Activated CD4-positive, alpha-beta memory T cell treated with anti-CD3 and anti-CD28 coated beads, Interleukin-2, amount 10 ng/mL, durations not matched to agents 7 days and 5 days (primary cell): ENCODE measurements around the gene CD70. TPM values are rescaled to one million over a fixed set of nuclear protein-coding genes. Genes with fewer than 3 reads are reported as not detected.
A peak's percentile ranks its signal among the peaks of the same experiment; 100 is the strongest.
"Not testable (repeated sequence)": the region's sequence is repeated elsewhere in the genome, so short reads cannot be mapped to it uniquely, and the experiment has no call there.

Experiments used
- CTCF ChIA-PET: fragments of 350-600 bp; sonication (Branson Sonifier 250); formaldehyde crosslinking; loops from one replicate; lab custom pipeline; 2021; ENCODE audit warnings: antibody characterized with exemption, inconsistent platforms; lab: Charles Lee
- POLR2A ChIA-PET: fragments of 350-600 bp; sonication (Branson Sonifier 250); formaldehyde crosslinking; loops from one replicate; lab custom pipeline; 2021; ENCODE audit warnings: antibody characterized with exemption; lab: Charles Lee
- DNase-seq: peaks from one replicate; pipeline ENCODE4 v3.0.0-alpha.2; 2020
- H3K27ac Mint-ChIP-seq: one replicate; pipeline ENCODE4 v1.8.0; 2021; ENCODE audit warnings: mild to moderate bottlenecking, mixed read lengths
- H3K27me3 Mint-ChIP-seq: one replicate; pipeline ENCODE4 v1.8.0; 2021; ENCODE audit warnings: mixed read lengths
- H3K36me3 Mint-ChIP-seq: one replicate; pipeline ENCODE4 v1.8.0; 2021; ENCODE audit warnings: low read depth, mixed read lengths
- H3K4me1 Mint-ChIP-seq: one replicate; pipeline ENCODE4 v1.8.0; 2021; ENCODE audit warnings: mixed read lengths
- H3K4me3 Mint-ChIP-seq: one replicate; pipeline ENCODE4 v1.8.0; 2021; ENCODE audit warnings: mild to moderate bottlenecking, mixed read lengths
- H3K9me3 Mint-ChIP-seq: one replicate; pipeline ENCODE4 v1.8.0; 2021; ENCODE audit warnings: mixed read lengths
- total RNA-seq, 2 experiments: library from RNA; stranded (reverse); gene quantifications; one replicate each; pipeline ENCODE4 v1.2.3, GENCODE V29; 2021

CD70 gene
- total RNA-seq, 2 experiments from 2014 or later = 64.1 to 64.4 TPM

GRCh38 chr19:6579450-6580178 is 11.3 kb downstream of the CD70 start:
- H3K36me3 Mint-ChIP-seq = peaks cover 15% of the 10 kb centered on the region
- H3K4me3 Mint-ChIP-seq = no peak overlapping the region
- ChIA-PET CTCF (no interaction called here), POLR2A (no interaction called here)
- H3K27ac Mint-ChIP-seq = no peak overlapping the region
- H3K27me3 Mint-ChIP-seq = no peaks in the 10 kb centered on the region
- peaks cover 17% of the 10 kb centered on the region for H3K4me1 Mint-ChIP-seq
- DNase-seq = no peak
- H3K9me3 Mint-ChIP-seq = no peaks in the 10 kb centered on the region

DNA sequence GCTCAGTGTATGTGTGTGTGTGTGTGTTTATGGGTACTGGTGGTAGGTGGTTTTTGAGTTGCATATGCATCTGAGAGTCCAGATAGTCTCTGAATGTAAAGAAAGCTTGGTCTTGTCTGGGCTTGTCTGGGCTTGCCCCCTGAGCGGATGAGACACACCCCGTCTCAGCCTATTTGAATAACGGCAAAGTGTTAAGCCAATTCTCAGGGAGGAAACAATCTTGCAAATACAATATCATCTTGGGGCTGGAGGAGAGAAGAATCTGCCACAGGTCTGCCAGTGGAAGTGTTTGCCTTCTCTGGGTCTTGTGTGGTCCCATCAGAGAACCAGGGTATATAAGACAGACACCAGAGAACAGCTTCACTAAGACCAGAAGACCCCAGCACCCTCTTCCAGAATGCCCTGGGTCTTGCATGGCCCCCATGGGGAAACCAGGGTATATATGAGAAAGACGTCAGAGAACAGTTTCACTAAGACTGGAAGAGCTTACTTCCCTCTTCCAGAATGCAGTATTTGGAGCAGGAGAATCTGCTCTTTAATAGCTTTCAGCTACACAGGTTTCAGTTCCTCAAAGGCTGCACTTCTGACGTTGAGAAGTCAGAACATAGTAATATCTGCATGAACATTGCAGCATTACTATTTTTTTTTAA is 13.3 kb downstream of the CD70 start:
- DNase-seq = peak; percentile 46
- Mint-ChIP-seq H3K9me3 (no peaks in the 10 kb centered on the region), H3K27ac (no peak overlapping the region), H3K36me3 (peaks cover 9% of the 10 kb centered on the region), H3K27me3 (no peaks in the 10 kb centered on the region), H3K4me1 (peaks cover 16% of the 10 kb centered on the region), H3K4me3 (no peak overlapping the region)
- ChIA-PET POLR2A (interaction anchor here (0.7 to 1.9 kb wide), 9 partner anchors 10 to 61 kb away, joined by 3 to 9 read pairs (median 3); no protein-coding TSS in a partner anchor), CTCF (interaction anchor here (0.6 to 1.4 kb wide), 3 partner anchors 10 to 1235 kb away, joined by 3 to 5 read pairs (median 5); no protein-coding TSS in a partner anchor)

GRCh38 chr19:6576869-6577475 is 14.0 kb downstream of the CD70 start:
- Mint-ChIP-seq H3K4me3 (no peak overlapping the region), H3K27ac (no peak overlapping the region), H3K9me3 (no peaks in the 10 kb centered on the region), H3K4me1 (peaks cover 16% of the 10 kb centered on the region), H3K27me3 (peaks cover 4% of the 10 kb centered on the region), H3K36me3 (peaks cover 6% of the 10 kb centered on the region)
- CTCF ChIA-PET = interaction anchor here (1.4 kb wide), 1 partner anchor 10 kb away, joined by 5 read pairs; no protein-coding TSS in a partner anchor
- no peak for DNase-seq
- POLR2A ChIA-PET = interaction anchor here (0.7 to 1.9 kb wide), 7 partner anchors 10 to 61 kb away, joined by 3 to 9 read pairs (median 3); no protein-coding TSS in a partner anchor

DNA sequence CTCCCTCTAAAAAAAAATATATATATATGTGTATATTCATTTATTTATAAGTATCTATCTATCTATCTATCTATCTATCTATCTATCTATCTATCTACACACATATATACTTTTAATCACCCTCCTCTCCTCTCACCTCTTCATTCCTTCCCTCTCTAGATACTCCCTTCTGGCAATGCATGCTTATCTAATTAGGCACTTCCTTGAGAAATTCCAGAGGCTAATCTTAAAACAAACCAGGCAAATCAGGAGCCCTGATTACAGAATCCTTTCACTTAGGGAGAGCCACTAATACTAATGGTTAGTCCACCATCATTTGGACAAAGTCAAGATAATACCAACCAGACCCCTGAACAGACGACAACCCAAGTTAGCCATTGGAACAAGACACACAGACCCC is 17.6 kb downstream of the CD70 start:
- peaks cover 21% of the 10 kb centered on the region for H3K27me3 Mint-ChIP-seq
- CTCF ChIA-PET = no interaction called here

DNA sequence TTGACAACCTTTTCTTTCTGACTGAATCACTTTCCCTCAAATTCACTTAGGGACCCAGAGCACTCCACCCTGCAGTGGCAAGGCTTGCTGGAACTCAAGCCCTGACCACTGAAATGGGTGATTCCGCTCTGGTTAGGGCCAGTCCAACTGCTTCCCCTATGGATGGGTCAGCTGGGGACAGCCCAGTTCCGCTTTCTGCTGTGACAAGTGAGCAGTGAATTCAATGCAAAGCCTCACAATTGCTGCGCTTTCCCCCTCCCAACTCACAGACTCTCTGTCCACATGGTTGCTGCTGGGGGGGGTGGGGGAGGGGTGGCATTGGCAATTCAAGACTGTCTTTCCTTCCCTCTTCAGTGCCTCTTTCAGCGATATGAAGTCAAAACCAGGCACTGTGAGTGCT is 18.7 kb downstream of the CD70 start:
- DNase-seq = no peak
- no peaks in the 10 kb centered on the region for H3K4me1 Mint-ChIP-seq
- peaks cover 27% of the 10 kb centered on the region for H3K27me3 Mint-ChIP-seq
- peaks cover 4% of the 10 kb centered on the region for H3K9me3 Mint-ChIP-seq
- no peaks in the 10 kb centered on the region for H3K36me3 Mint-ChIP-seq
- no peak overlapping the region for H3K27ac Mint-ChIP-seq
- CTCF ChIA-PET = no interaction called here
- no peak overlapping the region for H3K4me3 Mint-ChIP-seq
- POLR2A ChIA-PET = no interaction called here

More for the DNA sequence above, 17.6 kb downstream of the CD70 start:
- Mint-ChIP-seq H3K4me1 (peaks cover 4% of the 10 kb centered on the region), H3K4me3 (no peak overlapping the region), H3K36me3 (no peaks in the 10 kb centered on the region), H3K9me3 (peaks cover 4% of the 10 kb centered on the region), H3K27ac (no peak overlapping the region)
- POLR2A ChIA-PET = no interaction called here
- DNase-seq = no peak

DNA sequence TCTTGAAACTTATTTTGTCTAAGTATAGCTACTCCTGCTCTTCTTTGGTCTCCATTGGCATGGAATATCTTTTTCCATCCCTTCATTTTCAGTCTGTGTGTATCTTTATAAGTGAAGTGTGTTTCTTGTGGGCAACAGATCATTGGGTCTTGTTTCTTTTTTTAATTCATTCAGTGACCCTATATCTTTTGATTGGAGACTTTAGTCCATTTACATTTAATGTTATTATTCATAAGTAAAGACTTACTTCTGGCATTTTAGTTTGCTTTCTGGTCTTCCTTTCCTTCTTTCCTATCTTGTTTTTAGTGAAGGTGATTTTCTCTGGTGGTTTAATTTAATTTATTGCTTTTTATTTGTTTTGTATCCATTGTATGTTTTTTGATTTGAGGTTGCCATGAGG is 19.8 kb downstream of the CD70 start:
- Mint-ChIP-seq H3K27me3 (peaks cover 31% of the 10 kb centered on the region), H3K9me3 (peaks cover 6% of the 10 kb centered on the region), H3K4me1 (no peaks in the 10 kb centered on the region), H3K36me3 (no peaks in the 10 kb centered on the region), H3K27ac (no peak overlapping the region), H3K4me3 (no peak overlapping the region)
- CTCF ChIA-PET = interaction anchor here (1.2 kb wide), 1 partner anchor 19 kb away, joined by 4 read pairs; no protein-coding TSS in a partner anchor
- POLR2A ChIA-PET = no interaction called here
- no peak for DNase-seq

GRCh38 chr19:6570764-6571163 is 20.2 kb downstream of the CD70 start:
- Mint-ChIP-seq H3K4me1 (no peaks in the 10 kb centered on the region), H3K36me3 (no peaks in the 10 kb centered on the region), H3K9me3 (peaks cover 6% of the 10 kb centered on the region), H3K27me3 (peaks cover 31% of the 10 kb centered on the region), H3K4me3 (no peak overlapping the region), H3K27ac (no peak overlapping the region)
- ChIA-PET POLR2A (no interaction called here), CTCF (interaction anchor here (1.2 kb wide), 1 partner anchor 19 kb away, joined by 4 read pairs; no protein-coding TSS in a partner anchor)
- no peak for DNase-seq

GRCh38 chr19:6568816-6569215 is 22.1 kb downstream of the CD70 start:
- no peaks in the 10 kb centered on the region for H3K36me3 Mint-ChIP-seq
- ChIA-PET POLR2A (no interaction called here), CTCF (no interaction called here)
- H3K9me3 Mint-ChIP-seq = peaks cover 12% of the 10 kb centered on the region
- H3K27me3 Mint-ChIP-seq = peaks cover 35% of the 10 kb centered on the region
- H3K27ac Mint-ChIP-seq = no peak overlapping the region
- no peaks in the 10 kb centered on the region for H3K4me1 Mint-ChIP-seq
- no peak for DNase-seq
- H3K4me3 Mint-ChIP-seq = no peak overlapping the region

DNA sequence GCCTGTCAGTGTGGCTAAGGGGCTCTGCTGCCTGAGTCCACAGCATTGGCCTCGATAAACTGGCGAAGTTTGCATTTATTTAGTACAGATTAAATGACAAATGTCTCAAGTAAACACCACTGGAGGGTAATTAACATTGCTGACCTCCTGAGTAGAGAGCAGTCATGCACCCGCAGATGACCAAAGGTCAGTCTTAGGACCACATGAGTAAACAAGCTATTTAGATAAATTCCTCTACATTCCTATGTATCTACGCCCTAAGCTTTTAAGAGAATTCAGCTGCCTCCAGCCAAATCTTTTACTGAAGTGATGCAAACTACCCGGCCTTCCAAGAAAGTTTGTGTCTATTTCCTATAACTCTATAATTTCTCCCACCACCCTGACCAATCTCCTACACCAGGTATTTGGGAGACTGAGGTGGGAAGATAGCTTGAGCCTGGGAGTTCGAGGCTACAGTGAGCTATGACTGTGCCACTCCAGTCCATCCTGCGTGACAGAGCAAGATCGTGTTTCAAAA is 22.9 kb downstream of the CD70 start:
- no peak for DNase-seq
- ChIA-PET CTCF (interaction anchor here (0.7 to 2.0 kb wide), 2 partner anchors 10 to 16 kb away, joined by 3 to 11 read pairs; no protein-coding TSS in a partner anchor), POLR2A (interaction anchor here (2.0 kb wide), 1 partner anchor 10 kb away, joined by 6 read pairs; no protein-coding TSS in a partner anchor)
- H3K36me3 Mint-ChIP-seq = no peaks in the 10 kb centered on the region
- H3K4me1 Mint-ChIP-seq = no peaks in the 10 kb centered on the region
- no peak overlapping the region for H3K27ac Mint-ChIP-seq
- H3K27me3 Mint-ChIP-seq = peaks cover 39% of the 10 kb centered on the region
- peaks cover 12% of the 10 kb centered on the region for H3K9me3 Mint-ChIP-seq
- H3K4me3 Mint-ChIP-seq = no peak overlapping the region

- H3K4me1 Mint-ChIP-seq, H3K36me3 Mint-ChIP-seq, H3K4me3 Mint-ChIP-seq, H3K27ac Mint-ChIP-seq, DNase-seq: not testable (repeated sequence)
- H3K27me3 Mint-ChIP-seq = peaks cover 41% of the 10 kb centered on the region
- CTCF ChIA-PET = interaction anchor here (2.0 kb wide), 1 partner anchor 15 kb away, joined by 11 read pairs; no protein-coding TSS in a partner anchor
- POLR2A ChIA-PET = interaction anchor here (2.0 kb wide), 1 partner anchor 11 kb away, joined by 6 read pairs; no protein-coding TSS in a partner anchor
- H3K9me3 Mint-ChIP-seq = peaks cover 12% of the 10 kb centered on the region
Measured at GRCh38 chr19:6566727-6567126, 24.2 kb downstream of the CD70 start.

GRCh38 chr19:6564393-6564792 is 26.6 kb downstream of the CD70 start:
- CTCF ChIA-PET = no interaction called here
- H3K36me3 Mint-ChIP-seq = no peaks in the 10 kb centered on the region
- H3K4me3 Mint-ChIP-seq = no peak overlapping the region
- H3K27ac Mint-ChIP-seq = no peak overlapping the region
- peaks cover 32% of the 10 kb centered on the region for H3K27me3 Mint-ChIP-seq
- H3K9me3 Mint-ChIP-seq = peaks cover 8% of the 10 kb centered on the region
- no peak for DNase-seq
- no peaks in the 10 kb centered on the region for H3K4me1 Mint-ChIP-seq
- POLR2A ChIA-PET = interaction anchor here (0.6 to 1.3 kb wide), 3 partner anchors 13 to 29 kb away, joined by 3 read pairs; no protein-coding TSS in a partner anchor

DNA sequence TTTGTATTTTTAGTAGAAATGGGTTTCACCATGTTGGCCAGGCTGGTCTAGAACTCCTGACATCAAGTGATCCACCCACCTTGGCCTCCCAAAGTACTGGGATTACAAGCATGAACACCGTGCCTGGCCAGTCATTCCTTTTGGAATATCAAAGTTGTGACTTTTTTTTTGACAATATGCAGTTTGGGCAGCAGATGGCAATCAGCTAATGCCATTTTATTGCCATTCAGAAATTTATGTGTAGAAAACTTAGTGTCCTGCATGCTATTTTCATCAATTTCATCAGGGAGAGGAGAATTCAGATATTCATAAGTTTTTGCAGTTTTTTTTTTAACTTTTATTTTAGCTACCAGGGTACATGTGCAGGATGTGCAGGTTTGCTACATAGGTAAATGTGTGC is 28.5 kb downstream of the CD70 start:
- H3K9me3 Mint-ChIP-seq, H3K4me1 Mint-ChIP-seq, POLR2A ChIA-PET, DNase-seq, H3K36me3 Mint-ChIP-seq, H3K27ac Mint-ChIP-seq, H3K4me3 Mint-ChIP-seq: not testable (repeated sequence)
- CTCF ChIA-PET = interaction anchor here (1.1 to 1.3 kb wide), 2 partner anchors 11 to 175 kb away, joined by 3 read pairs; partner anchors contain the start of gene GPR108
- peaks cover 24% of the 10 kb centered on the region for H3K27me3 Mint-ChIP-seq
